HEK293 (cell line): ENCODE measurements around the gene CC2D2A.

Experiments used
- CTCF ChIA-PET: fragments of 350-600 bp; formaldehyde crosslinking; extraction: SDS; loops from one replicate; lab custom pipeline; 2021; ENCODE audit warnings: antibody characterized with exemption; lab: Yijun Ruan, JAX
- POLR2A ChIA-PET: fragments of 300-600 bp; formaldehyde crosslinking; extraction: SDS; loops from one replicate; lab custom pipeline; 2020; ENCODE audit warnings: antibody characterized with exemption, inconsistent platforms; lab: Yijun Ruan, JAX
- H3K27ac ChIP-seq: fragments of 200-500 bp; sonication (Bioruptor generic); 2 replicates; pipeline ENCODE4 v1.5.1; 2014; ENCODE audit warnings: low read depth, low read length, control low read depth, inconsistent platforms; ENCODE audit errors: extremely low read depth
- H3K36me3 ChIP-seq, 2 experiments: fragments of 200-500 bp in 1 of 2; sonication (Bioruptor generic) in 1 of 2; 1 replicate in 1 of 2; 2 replicates in 1 of 2; pipeline ENCODE4 v1.5.1; 2014 to 2017; ENCODE audit warnings: inconsistent platforms in 2 of 2, low read length in 2 of 2; ENCODE audit not compliant: control insufficient read depth in 2 of 2, insufficient read depth in 1 of 2
- H3K4me1 ChIP-seq: fragments of 200-500 bp; sonication (Bioruptor generic); 2 replicates; pipeline ENCODE4 v1.5.1; 2014; ENCODE audit warnings: mild to moderate bottlenecking, low read length, inconsistent platforms; ENCODE audit not compliant: control insufficient read depth, insufficient read depth
- H3K4me3 ChIP-seq: 2 replicates; pipeline ENCODE4 v1.5.1; 2011; ENCODE audit warnings: low read depth, mild to moderate bottlenecking, control low read depth, low read length, moderate library complexity
- H3K9me3 ChIP-seq: fragments of 200-500 bp; sonication (Bioruptor generic); 2 replicates; pipeline ENCODE4 v1.5.1; 2014; ENCODE audit warnings: low read depth, low read length, inconsistent platforms; ENCODE audit not compliant: control insufficient read depth, insufficient read depth
- HIC1 ChIP-seq: fragments of 450-650 bp; formaldehyde crosslinking; IDR thresholded peaks from 2 replicates; pipeline ENCODE4 v1.5.1; 2016; ENCODE audit warnings: missing biosample characterization, missing genetic modification characterization
- SP7 ChIP-seq: fragments of 450-650 bp; formaldehyde crosslinking; IDR thresholded peaks from 2 replicates; pipeline ENCODE4 v1.5.1; 2016; ENCODE audit warnings: missing biosample characterization, missing genetic modification characterization
- YY1 ChIP-seq: fragments of 450-650 bp; formaldehyde crosslinking; IDR thresholded peaks from 2 replicates; pipeline ENCODE4 v1.5.1; 2018; ENCODE audit warnings: missing biosample characterization, missing genetic modification characterization
- ZBTB21 ChIP-seq: fragments of 450-650 bp; formaldehyde crosslinking; IDR thresholded peaks from 2 replicates; pipeline ENCODE4 v1.5.1; 2017; ENCODE audit warnings: missing biosample characterization, missing genetic modification characterization
- ZBTB44 ChIP-seq: fragments of 450-650 bp; IDR thresholded peaks from 2 replicates; pipeline ENCODE4 v1.5.1; 2018; ENCODE audit warnings: missing biosample characterization, mild to moderate bottlenecking, missing genetic modification characterization
- ZNF202 ChIP-seq: fragments of 450-650 bp; formaldehyde crosslinking; IDR thresholded peaks from 2 replicates; pipeline ENCODE4 v1.5.1; 2016; ENCODE audit warnings: missing biosample characterization, missing genetic modification characterization, borderline replicate concordance
- ZNF280C ChIP-seq: fragments of 450-650 bp; formaldehyde crosslinking; IDR thresholded peaks from 2 replicates; pipeline ENCODE4 v1.5.1; 2016; ENCODE audit warnings: missing biosample characterization, missing genetic modification characterization
- ZNF513 ChIP-seq: fragments of 450-650 bp; IDR thresholded peaks from 2 replicates; pipeline ENCODE4 v1.5.1; 2018; ENCODE audit warnings: missing biosample characterization, missing genetic modification characterization
- ZNF792 ChIP-seq: fragments of 450-650 bp; formaldehyde crosslinking; IDR thresholded peaks from 2 replicates; pipeline ENCODE4 v1.5.1; 2016; ENCODE audit warnings: missing biosample characterization, missing genetic modification characterization
- ZSCAN16 ChIP-seq: fragments of 450-650 bp; formaldehyde crosslinking; IDR thresholded peaks from 2 replicates; pipeline ENCODE4 v1.5.1; 2016; ENCODE audit warnings: missing biosample characterization, missing genetic modification characterization

The CC2D2A gene

GRCh38 chr4:15479913-15480185 lies 10.2 kb downstream of the CC2D2A start:
- H3K9me3 ChIP-seq, result no peaks in the 10 kb centered on the region
- TF ChIP-seq ZNF202 (tag by site-specific recombination), result no peak
- TF ChIP-seq ZSCAN16 (tag by site-specific recombination), result no peak
- no peak for TF ChIP-seq ZNF513
- no peak for TF ChIP-seq ZBTB44 (tag by site-specific recombination)
- H3K27ac ChIP-seq, result no peak overlapping the region
- peaks cover 0 to 7% of the 10 kb centered on the region in 2 experiments; a peak in 1 of 3 replicates for H3K36me3 ChIP-seq
- H3K4me3 ChIP-seq, result no peak overlapping the region; the same call in 1 of the 2 replicates
- ChIA-PET CTCF (interaction anchor here (0.6 to 2.0 kb wide), 17 partner anchors 10 to 1454 kb away, joined by 3 to 11 read pairs (median 4); partner anchors contain the start of genes CC2D2A and FBXL5), POLR2A (no interaction called here)
- H3K4me1 ChIP-seq, result no peaks in the 10 kb centered on the region; the same call in 1 of the 2 replicates

- ChIA-PET CTCF (no interaction called here), POLR2A (no interaction called here)
- no peaks in the 10 kb centered on the region; the same call in 1 of the 2 replicates for H3K4me1 ChIP-seq
- H3K4me3 ChIP-seq, result no peak overlapping the region
- TF ChIP-seq SP7 (tag by site-specific recombination) (no peak), ZNF280C (tag by site-specific recombination) (no peak), ZBTB21 (tag by site-specific recombination) (no peak), YY1 (tag by site-specific recombination) (no peak), HIC1 (tag by site-specific recombination) (no peak), ZNF792 (tag by site-specific recombination) (no peak)
- H3K27ac ChIP-seq, result no peak overlapping the region
- H3K9me3 ChIP-seq, result no peaks in the 10 kb centered on the region
- peaks cover 0 to 7% of the 10 kb centered on the region in 2 experiments; a peak in 1 of 3 replicates for H3K36me3 ChIP-seq
These were observed 12.5 kb downstream of the CC2D2A start for GRCh38 chr4:15481961-15482745.

GRCh38 chr4:15482842-15483241 lies 13.2 kb downstream of the CC2D2A start:
- no peak for TF ChIP-seq ZSCAN16 (tag by site-specific recombination)
- POLR2A ChIA-PET, result no interaction called here
- no peaks in the 10 kb centered on the region; the same call in 1 of the 2 replicates for H3K4me1 ChIP-seq
- H3K36me3 ChIP-seq, result peaks cover 0 to 7% of the 10 kb centered on the region in 2 experiments; a peak in 1 of 3 replicates
- H3K4me3 ChIP-seq, result no peak overlapping the region
- H3K9me3 ChIP-seq, result no peaks in the 10 kb centered on the region
- CTCF ChIA-PET, result interaction anchor here (0.6 kb wide), 1 partner anchor 1965 kb away, joined by 3 read pairs; no protein-coding TSS in a partner anchor
- H3K27ac ChIP-seq, result no peak overlapping the region
